AG04450 (cell line): ENCODE data around the gene UNC5A. TPM values are rescaled to one million over a fixed set of nuclear protein-coding genes. Genes with fewer than 3 reads are reported as not detected.

Source experiments
- CTCF ChIA-PET: fragments of 300-600, 350-600 bp; formaldehyde crosslinking; extraction: SDS; loops from one replicate; lab custom pipeline; 2022; ENCODE audit warnings: antibody characterized with exemption, inconsistent platforms; lab: Charles Lee
- POLR2A ChIA-PET: fragments of 350-600 bp; formaldehyde crosslinking; extraction: SDS; loops from one replicate; lab custom pipeline; 2021; ENCODE audit warnings: antibody characterized with exemption, inconsistent platforms; lab: Yijun Ruan, JAX
- DNase-seq: peaks from one replicate; pipeline ENCODE4 v3.0.0-alpha.2; 2011; ENCODE audit warnings: low read depth, low spot score
- H3K27ac ChIP-seq: one replicate; pipeline ENCODE4 v1.5.1; 2012; ENCODE audit warnings: low read depth, low read length, control low read depth
- H3K27me3 ChIP-seq: one replicate; pipeline ENCODE4 v1.6.0; 2012; ENCODE audit warnings: low read length; ENCODE audit not compliant: control insufficient read depth, insufficient read depth
- H3K4me3 ChIP-seq: 2 replicates; pipeline ENCODE4 v1.5.1; 2011; ENCODE audit warnings: mild to moderate bottlenecking, low read depth, low read length, control low read depth
- H3K9me3 ChIP-seq: 2 replicates; pipeline ENCODE4 v1.5.1; 2012; ENCODE audit warnings: low read length; ENCODE audit not compliant: control insufficient read depth, insufficient read depth
- polyA plus RNA-seq: library from polyadenylated mRNA; depleted of rRNA; stranded (reverse); fragments of >200 nt; gene quantifications from 2 replicates; pipeline ENCODE4 v1.2.3, GENCODE V29; 2011; rRNA removed
- TF ChIP-seq, protein P1 (sequence below): IDR thresholded peaks from 2 replicates; pipeline ENCODE4 v1.5.1; 2011; ENCODE audit warnings: low read depth, low read length, control low read depth, inconsistent platforms

UNC5A gene
- polyA plus RNA-seq, 1 experiment = not detected

DNA sequence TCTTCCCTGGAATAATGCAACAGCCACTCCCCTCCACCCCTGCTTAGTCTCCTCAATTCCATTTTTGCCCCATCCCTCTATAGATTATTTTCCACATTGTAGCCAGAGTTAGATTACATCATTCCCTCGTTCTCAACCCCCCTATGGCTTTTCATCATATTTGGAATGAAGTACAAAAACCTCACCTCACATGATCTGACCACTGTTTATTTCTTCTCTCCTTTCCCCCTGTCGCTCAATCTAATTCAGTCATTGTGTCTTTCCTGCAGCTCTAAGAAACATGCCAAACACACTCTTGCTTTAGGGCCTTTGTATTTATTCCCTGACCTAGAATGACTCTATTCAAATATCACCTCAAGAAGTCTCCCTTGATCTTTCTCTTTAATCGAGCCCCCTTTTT is 111.4 kb downstream of the UNC5A start:
- H3K27ac ChIP-seq = no peak overlapping the region
- POLR2A ChIA-PET = no interaction called here
- DNase-seq = no peak
- no peaks in the 10 kb centered on the region for H3K27me3 ChIP-seq
- H3K9me3 ChIP-seq = no peaks in the 10 kb centered on the region
- H3K4me3 ChIP-seq = no peak overlapping the region
- TF ChIP-seq, protein P1, sequence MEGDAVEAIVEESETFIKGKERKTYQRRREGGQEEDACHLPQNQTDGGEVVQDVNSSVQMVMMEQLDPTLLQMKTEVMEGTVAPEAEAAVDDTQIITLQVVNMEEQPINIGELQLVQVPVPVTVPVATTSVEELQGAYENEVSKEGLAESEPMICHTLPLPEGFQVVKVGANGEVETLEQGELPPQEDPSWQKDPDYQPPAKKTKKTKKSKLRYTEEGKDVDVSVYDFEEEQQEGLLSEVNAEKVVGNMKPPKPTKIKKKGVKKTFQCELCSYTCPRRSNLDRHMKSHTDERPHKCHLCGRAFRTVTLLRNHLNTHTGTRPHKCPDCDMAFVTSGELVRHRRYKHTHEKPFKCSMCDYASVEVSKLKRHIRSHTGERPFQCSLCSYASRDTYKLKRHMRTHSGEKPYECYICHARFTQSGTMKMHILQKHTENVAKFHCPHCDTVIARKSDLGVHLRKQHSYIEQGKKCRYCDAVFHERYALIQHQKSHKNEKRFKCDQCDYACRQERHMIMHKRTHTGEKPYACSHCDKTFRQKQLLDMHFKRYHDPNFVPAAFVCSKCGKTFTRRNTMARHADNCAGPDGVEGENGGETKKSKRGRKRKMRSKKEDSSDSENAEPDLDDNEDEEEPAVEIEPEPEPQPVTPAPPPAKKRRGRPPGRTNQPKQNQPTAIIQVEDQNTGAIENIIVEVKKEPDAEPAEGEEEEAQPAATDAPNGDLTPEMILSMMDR = no peak
- CTCF ChIA-PET = interaction anchor here (4.1 kb wide), 1 partner anchor 261 kb away, joined by 21 read pairs; no protein-coding TSS in a partner anchor

DNA sequence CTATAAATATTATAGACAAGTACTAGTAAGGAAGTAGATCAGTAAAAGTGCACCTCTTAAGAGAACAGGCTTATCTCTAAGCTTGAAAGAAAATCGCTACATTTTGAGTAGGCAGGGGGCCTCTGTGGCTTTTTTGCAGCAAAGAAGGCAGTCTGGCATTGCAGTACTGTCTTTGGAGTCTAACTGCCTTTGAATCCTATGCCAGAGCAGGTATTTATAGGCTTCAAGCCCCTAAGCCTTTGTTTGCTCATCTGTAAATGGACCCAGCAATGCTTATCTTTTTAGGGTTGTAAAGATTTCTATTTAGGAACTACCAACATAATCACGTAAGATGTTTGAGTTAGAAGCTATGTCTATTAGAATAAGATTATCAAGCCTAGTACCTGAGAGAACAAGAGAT is 112.5 kb downstream of the UNC5A start:
- TF ChIP-seq, protein P1 = no peak
- H3K9me3 ChIP-seq = no peaks in the 10 kb centered on the region
- POLR2A ChIA-PET = interaction anchor here (0.5 kb wide), 1 partner anchor 10 kb away, joined by 4 read pairs; no protein-coding TSS in a partner anchor
- no peak overlapping the region for H3K4me3 ChIP-seq
- no peak for DNase-seq
- H3K27ac ChIP-seq = no peak overlapping the region
- CTCF ChIA-PET = interaction anchor here (4.1 kb wide), 1 partner anchor 262 kb away, joined by 21 read pairs; no protein-coding TSS in a partner anchor
- H3K27me3 ChIP-seq = no peaks in the 10 kb centered on the region

DNA sequence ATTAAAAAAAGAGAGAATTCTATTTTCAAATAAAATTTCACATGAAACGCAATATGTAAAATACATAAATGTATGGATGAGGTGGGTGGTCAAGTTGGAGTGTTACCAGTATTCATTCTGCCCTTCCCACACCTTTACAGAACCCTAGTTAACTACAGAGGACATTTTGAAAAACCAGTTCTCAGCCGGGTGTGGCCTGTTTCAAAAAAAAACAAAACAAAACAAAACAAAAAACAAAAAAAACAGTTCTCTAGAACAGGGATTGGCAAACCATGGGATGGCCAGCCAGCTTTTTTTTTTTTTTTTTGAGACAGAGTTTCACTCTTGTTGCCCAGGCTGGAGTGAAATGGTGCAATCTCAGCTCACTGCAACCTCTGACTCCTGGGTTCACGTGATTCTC is 117.2 kb downstream of the UNC5A start:
- Histone ChIP-seq H3K27me3 (no peaks in the 10 kb centered on the region), H3K9me3 (no peaks in the 10 kb centered on the region), H3K27ac (no peak overlapping the region), H3K4me3 (no peak overlapping the region)
- no peak for DNase-seq
- ChIA-PET CTCF (interaction anchor here (1.6 kb wide), 1 partner anchor 267 kb away, joined by 7 read pairs; no protein-coding TSS in a partner anchor), POLR2A (interaction anchor here (0.6 kb wide), 1 partner anchor 424 kb away, joined by 3 read pairs; no protein-coding TSS in a partner anchor)
- TF ChIP-seq, protein P1 = no peak

DNA sequence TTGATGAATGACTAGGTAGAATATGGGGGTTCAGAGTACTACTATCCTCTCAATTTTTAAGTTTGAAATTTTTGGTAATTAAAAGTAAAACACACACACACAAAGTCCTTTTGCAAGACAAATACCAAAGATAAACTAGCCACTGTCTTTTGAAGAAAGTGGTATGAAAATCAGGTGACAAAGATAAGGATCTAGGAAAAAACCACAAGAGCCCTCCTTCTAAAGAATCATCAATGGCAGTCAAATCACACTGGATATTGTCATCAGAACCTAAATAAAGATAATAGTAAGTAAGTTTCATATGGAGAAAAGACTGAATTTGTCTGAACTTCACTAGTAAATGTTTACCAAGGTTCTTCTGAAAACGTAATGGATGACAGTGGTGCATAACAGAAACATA is 119.3 kb downstream of the UNC5A start:
- DNase-seq = no peak
- CTCF ChIA-PET = interaction anchor here (1.6 kb wide), 1 partner anchor 269 kb away, joined by 8 read pairs; no protein-coding TSS in a partner anchor
- Histone ChIP-seq H3K4me3 (no peak overlapping the region), H3K27me3 (no peaks in the 10 kb centered on the region), H3K27ac (no peak overlapping the region), H3K9me3 (no peaks in the 10 kb centered on the region)
- POLR2A ChIA-PET = interaction anchor here (0.8 kb wide), 1 partner anchor 11 kb away, joined by 3 read pairs; no protein-coding TSS in a partner anchor
- TF ChIP-seq, protein P1 = no peak

Other genes starting within 250 kb of the UNC5A start
- gene GPRIN1, start 200.4 kb upstream of the UNC5A start, polyA plus RNA-seq = 4.0 and 5.1 TPM in 2 replicates
- 0.17 and 0.20 TPM in 2 replicates for gene SNCB, start 180.0 kb upstream of the UNC5A start, polyA plus RNA-seq
- gene EIF4E1B, start 179.9 kb upstream of the UNC5A start, polyA plus RNA-seq = not detected in 2 replicates
- gene TSPAN17, start 163.1 kb upstream of the UNC5A start, polyA plus RNA-seq = 40.9 and 44.3 TPM in 2 replicates
- not detected in 2 replicates for gene HK3, start 88.8 kb downstream of the UNC5A start, polyA plus RNA-seq
- gene UIMC1, start 196.2 kb downstream of the UNC5A start, polyA plus RNA-seq = 22.8 and 27.8 TPM in 2 replicates
- 15.0 and 15.3 TPM in 2 replicates for gene ZNF346, start 212.1 kb downstream of the UNC5A start, polyA plus RNA-seq